SK-N-SH (cell line): Measurements from ENCODE around the gene RAB12. TPM values are rescaled to one million over a fixed set of nuclear protein-coding genes. Genes with fewer than 3 reads are reported as not detected.

Experiments used
- CTCF ChIA-PET: fragments of 300-600, 350-600 bp; formaldehyde crosslinking; extraction: SDS; loops from one replicate; lab custom pipeline; 2021; lab: Yijun Ruan, JAX
- POLR2A ChIA-PET: fragments of 350-600 bp; sonication (Branson Sonifier 250); formaldehyde crosslinking; extraction: SDS; loops from one replicate; lab custom pipeline; 2020; ENCODE audit warnings: antibody characterized with exemption, inconsistent platforms; lab: Yijun Ruan, JAX
- DNase-seq: peaks from one replicate; pipeline ENCODE4 v3.0.0; 2012
- H2AFZ ChIP-seq: fragments of 200-600 bp; sonication (generic); 2 replicates; pipeline ENCODE4 v1.8.1; 2016; ENCODE audit warnings: antibody characterized with exemption, mild to moderate bottlenecking, low read depth
- H3F3A ChIP-seq: fragments of 200-600 bp; sonication (generic); replicated peaks from 2 replicates; pipeline ENCODE3; 2016; ENCODE audit warnings: antibody characterized with exemption, mild to moderate bottlenecking; ENCODE audit not compliant: insufficient read depth
- H3K27ac ChIP-seq, 2 experiments: fragments of 200-500 bp in 1 of 2; fragments of 200-600 bp in 1 of 2; sonication (Bioruptor generic) in 1 of 2; sonication (generic), shearing (Covaris generic) in 1 of 2; 2 replicates each; pipeline versions ENCODE4 v1.5.1 to v1.6.1; 2014 to 2016; ENCODE audit warnings: low read depth in 2 of 2, inconsistent platforms in 1 of 2, low read length in 1 of 2, mild to moderate bottlenecking in 1 of 2, mixed read lengths in 1 of 2
- H3K27me3 ChIP-seq: fragments of 200-600 bp; sonication (generic), shearing (Covaris generic); 2 replicates; pipeline ENCODE4 v1.6.1; 2016; ENCODE audit warnings: mixed run types; ENCODE audit not compliant: insufficient read depth
- H3K36me3 ChIP-seq, 2 experiments: fragments of 200-500 bp in 1 of 2; fragments of 200-600 bp in 1 of 2; sonication (Bioruptor generic) in 1 of 2; sonication (generic) in 1 of 2; replicated peaks in 1 of 2; 2 replicates each; pipeline versions ENCODE3 to v1.5.1; 2014 to 2016; ENCODE audit warnings: low read length in 1 of 2, mild to moderate bottlenecking in 1 of 2; ENCODE audit not compliant: insufficient read depth in 2 of 2, control insufficient read depth in 1 of 2
- H3K4me1 ChIP-seq, 2 experiments: fragments of 200-500 bp in 1 of 2; fragments of 200-600 bp in 1 of 2; sonication (Bioruptor generic) in 1 of 2; sonication (generic), shearing (Covaris generic) in 1 of 2; 2 replicates each; pipeline versions ENCODE4 v1.5.1 to v1.6.1; 2014 to 2016; ENCODE audit warnings: low read depth in 1 of 2, low read length in 1 of 2, mixed run types in 1 of 2; ENCODE audit not compliant: insufficient read depth in 2 of 2, control insufficient read depth in 1 of 2
- H3K4me2 ChIP-seq: fragments of 200-600 bp; sonication (generic), shearing (Covaris generic); 2 replicates; pipeline ENCODE4 v1.6.1; 2017; ENCODE audit warnings: mixed run types
- H3K4me3 ChIP-seq, 2 experiments: fragments of 200-500 bp in 1 of 2; fragments of 200-600 bp in 1 of 2; sonication (Bioruptor generic) in 1 of 2; sonication (generic), shearing (Covaris generic) in 1 of 2; 2 replicates each; pipeline versions ENCODE4 v1.5.1 to v1.8.1; 2014 to 2016; ENCODE audit warnings: low read depth in 2 of 2, inconsistent platforms in 1 of 2, low read length in 1 of 2, mild to moderate bottlenecking in 1 of 2, mixed read lengths in 1 of 2, moderate library complexity in 1 of 2
- H3K79me2 ChIP-seq: fragments of 200-600 bp; sonication (generic); 2 replicates; pipeline ENCODE4 v1.8.1; 2017; ENCODE audit warnings: mild to moderate bottlenecking; ENCODE audit not compliant: insufficient read depth
- H3K9ac ChIP-seq: fragments of 200-600 bp; sonication (generic); 2 replicates; pipeline ENCODE4 v1.6.1; 2017; ENCODE audit warnings: mixed run types
- H3K9me2 ChIP-seq: fragments of 200-600 bp; sonication (generic); 2 replicates; pipeline ENCODE4 v1.6.1; 2017; ENCODE audit warnings: mixed run types
- H3K9me3 ChIP-seq: fragments of 200-600 bp; sonication (generic); 2 replicates; pipeline ENCODE4 v1.6.1; 2017; ENCODE audit warnings: mixed run types, mild to moderate bottlenecking, moderate library complexity
- H4K20me1 ChIP-seq: fragments of 200-600 bp; sonication (generic); 2 replicates; pipeline ENCODE4 v1.6.1; 2017; ENCODE audit warnings: mild to moderate bottlenecking, mixed run types; ENCODE audit not compliant: insufficient read depth
- CHD2 ChIP-seq: fragments of 150-350 bp; IDR thresholded peaks from 2 replicates; pipeline ENCODE4 v1.6.1; 2018; ENCODE audit warnings: low read length; ENCODE audit not compliant: partially characterized antibody
- ELF1 ChIP-seq: IDR thresholded peaks from 2 replicates; pipeline ENCODE4 v1.4.0; 2012
- EZH2phosphoT487 ChIP-seq: fragments of 200-600 bp; sonication (generic); IDR thresholded peaks from 2 replicates; pipeline ENCODE4 v1.6.1; 2017; ENCODE audit warnings: low read depth, mixed run types, mild to moderate bottlenecking, antibody characterized with exemption, moderate library complexity, borderline replicate concordance
- FOSL2 ChIP-seq: IDR thresholded peaks from 2 replicates; pipeline ENCODE4 v1.4.0; 2012; ENCODE audit warnings: low read depth, mild to moderate bottlenecking, moderate library complexity, borderline replicate concordance
- FOXJ3 ChIP-seq: sonication (generic); formaldehyde crosslinking; IDR thresholded peaks from 2 replicates; pipeline ENCODE4 v1.5.1; 2020; ENCODE audit warnings: mild to moderate bottlenecking, missing genetic modification reagents
- FOXM1 ChIP-seq: IDR thresholded peaks from 2 replicates; pipeline ENCODE4 v1.4.0; 2012; ENCODE audit warnings: low read depth, mild to moderate bottlenecking
- GABPA ChIP-seq: IDR thresholded peaks from 2 replicates; pipeline ENCODE4 v1.4.0; 2012; ENCODE audit warnings: low read depth, mild to moderate bottlenecking
- GATA2 ChIP-seq: sonication (generic); formaldehyde crosslinking; IDR thresholded peaks from 2 replicates; pipeline ENCODE4 v1.5.0; 2020; ENCODE audit warnings: mild to moderate bottlenecking, missing genetic modification reagents
- JUND ChIP-seq: IDR thresholded peaks from 2 replicates; pipeline ENCODE4 v1.4.0; 2012
- MEF2A ChIP-seq: IDR thresholded peaks from 2 replicates; pipeline ENCODE4 v1.4.0; 2012; ENCODE audit warnings: low read depth, borderline replicate concordance
- NFIC ChIP-seq: IDR thresholded peaks from 2 replicates; pipeline ENCODE4 v1.4.0; 2012; ENCODE audit warnings: borderline replicate concordance
- NRF1 ChIP-seq: IDR thresholded peaks from 2 replicates; pipeline ENCODE4 v1.6.1; 2012; ENCODE audit warnings: low read depth, mild to moderate bottlenecking, low read length
- POLR2AphosphoS5 ChIP-seq: IDR thresholded peaks from 2 replicates; pipeline ENCODE4 v1.6.1; 2012; ENCODE audit warnings: low read depth, low read length
- RAD21 ChIP-seq: IDR thresholded peaks from 2 replicates; pipeline ENCODE4 v1.6.1; 2012; ENCODE audit warnings: mild to moderate bottlenecking, low read length
- RCOR1 ChIP-seq: fragments of 150-350 bp; IDR thresholded peaks from 2 replicates; pipeline ENCODE4 v1.6.1; 2017; ENCODE audit warnings: antibody characterized with exemption, low read length
- RXRA ChIP-seq: IDR thresholded peaks from 2 replicates; pipeline ENCODE4 v1.4.0; 2012; ENCODE audit warnings: low read depth, mild to moderate bottlenecking, borderline replicate concordance
- SIN3A ChIP-seq: IDR thresholded peaks from 2 replicates; pipeline ENCODE4 v1.6.1; 2012; ENCODE audit warnings: low read depth, mild to moderate bottlenecking, low read length, moderate library complexity, borderline replicate concordance
- SMC3 ChIP-seq: IDR thresholded peaks from 2 replicates; pipeline ENCODE4 v1.6.1; 2012; ENCODE audit warnings: low read depth, low read length, improper control_type of control experiment
- TAF1 ChIP-seq: IDR thresholded peaks from 2 replicates; pipeline ENCODE4 v1.6.1; 2012; ENCODE audit warnings: low read depth, mild to moderate bottlenecking, low read length, moderate library complexity, borderline replicate concordance
- TCF12 ChIP-seq: IDR thresholded peaks from 2 replicates; pipeline ENCODE4 v1.4.0; 2012
- WGBS: methylation state at CpG from one replicate; pipeline ENCODE4 v1.1.6; 2017; ENCODE audit warnings: low lambda C conversion rate; 5-methylcytosine and 5-hydroxymethylcytosine counted together
- polyA plus RNA-seq, 3 experiments: library from polyadenylated mRNA; depleted of rRNA; stranded (reverse); fragments of >200 nt; gene quantifications; 2 replicates each; pipeline ENCODE4 v1.2.3, GENCODE V29; 2012
- TF ChIP-seq, protein P1 (sequence below): IDR thresholded peaks from 2 replicates; pipeline ENCODE4 v1.4.0; 2012; ENCODE audit warnings: low read depth, borderline replicate concordance
- TF ChIP-seq, protein P2 (sequence below): fragments of 150-350 bp; IDR thresholded peaks from 2 replicates; pipeline ENCODE4 v1.6.1; 2016; ENCODE audit warnings: mild to moderate bottlenecking, low read depth, low read length
- TF ChIP-seq, protein P3 (sequence below): fragments of 200-600 bp; sonication (generic); IDR thresholded peaks from 2 replicates; pipeline ENCODE4 v1.6.1; 2017; ENCODE audit warnings: antibody characterized with exemption, mild to moderate bottlenecking, moderate library complexity
- TF ChIP-seq, protein P4 (sequence below): IDR thresholded peaks from 2 replicates; pipeline ENCODE4 v1.4.0; 2012; ENCODE audit warnings: low read depth, borderline replicate concordance
- TF ChIP-seq, protein P5 (sequence below): IDR thresholded peaks from 2 replicates; pipeline ENCODE4; 2012

RAB12 gene
- polyA plus RNA-seq, 1 of the 3 experiments (the other 2 are of a cell fraction), result 11.0 TPM

DNA sequence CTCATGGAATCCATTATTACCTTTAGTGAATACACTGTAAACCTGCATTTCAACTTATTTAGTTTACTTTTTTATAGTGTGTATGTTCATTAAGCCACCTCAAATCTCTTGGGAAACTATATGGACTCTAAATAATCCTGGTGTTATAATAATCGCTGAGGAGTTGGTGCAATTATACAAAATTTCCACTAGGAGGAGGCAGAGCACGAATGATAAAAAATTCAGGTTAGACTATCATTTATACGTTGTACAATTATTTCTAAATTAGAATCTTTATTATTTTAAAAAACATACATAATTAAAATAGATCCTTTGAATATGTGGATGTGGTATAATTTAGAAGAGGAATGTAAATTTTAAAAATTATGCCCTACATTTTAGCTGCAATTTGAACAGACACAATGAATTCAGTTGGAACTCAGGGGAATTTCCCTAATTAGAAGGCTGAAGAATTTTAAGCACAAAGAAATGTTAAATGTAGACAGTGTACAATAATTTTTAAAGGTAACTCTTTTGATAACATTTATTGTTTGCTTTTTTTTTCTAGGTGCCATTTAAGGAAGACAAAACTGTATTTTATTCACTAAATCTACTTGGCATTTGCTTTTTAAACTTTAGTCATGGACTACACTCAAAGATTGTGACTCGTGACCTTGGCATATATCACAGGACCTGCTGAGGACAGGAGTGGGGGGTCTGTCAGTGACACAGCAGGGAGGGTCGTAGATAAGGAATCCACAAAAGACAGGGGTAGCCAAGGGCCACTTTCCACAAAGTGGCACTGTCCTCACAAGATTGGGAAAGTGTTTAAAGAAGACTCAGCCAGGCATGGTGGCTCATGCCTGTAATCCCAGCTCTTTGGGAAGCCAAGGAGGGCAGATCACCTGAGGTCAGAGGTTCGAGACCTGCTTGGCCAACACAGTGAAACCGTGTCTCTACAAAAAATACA lies 45.5 kb downstream of the RAB12 start:
- no peak overlapping the region for H3K4me2 ChIP-seq
- 40% methylated on average over 7 of the region's 7 CpGs for WGBS
- peak; percentile 51 for DNase-seq
- POLR2A ChIA-PET, result no interaction called here
- H3K27ac ChIP-seq, result no peak overlapping the region
- H3F3A ChIP-seq, result no peaks in the 10 kb centered on the region
- no peaks in the 10 kb centered on the region for H3K27me3 ChIP-seq
- peak overlapping the region; percentile 18; the same call in 1 of the 2 replicates for H2AFZ ChIP-seq
- H3K79me2 ChIP-seq, result no peaks in the 10 kb centered on the region
- H3K9me2 ChIP-seq, result no peaks in the 10 kb centered on the region
- H3K9me3 ChIP-seq, result no peaks in the 10 kb centered on the region
- TF ChIP-seq NFIC, result no peak
- TF ChIP-seq RCOR1, result no peak
- TF ChIP-seq FOSL2, result no peak
- TF ChIP-seq EZH2phosphoT487, result no peak
- TF ChIP-seq TAF1, result no peak
- TF ChIP-seq, protein P1, sequence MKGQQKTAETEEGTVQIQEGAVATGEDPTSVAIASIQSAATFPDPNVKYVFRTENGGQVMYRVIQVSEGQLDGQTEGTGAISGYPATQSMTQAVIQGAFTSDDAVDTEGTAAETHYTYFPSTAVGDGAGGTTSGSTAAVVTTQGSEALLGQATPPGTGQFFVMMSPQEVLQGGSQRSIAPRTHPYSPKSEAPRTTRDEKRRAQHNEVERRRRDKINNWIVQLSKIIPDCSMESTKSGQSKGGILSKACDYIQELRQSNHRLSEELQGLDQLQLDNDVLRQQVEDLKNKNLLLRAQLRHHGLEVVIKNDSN, result no peak
- no peak for TF ChIP-seq GATA2 (CRISPR knock-in tag)
- TF ChIP-seq, protein P2, sequence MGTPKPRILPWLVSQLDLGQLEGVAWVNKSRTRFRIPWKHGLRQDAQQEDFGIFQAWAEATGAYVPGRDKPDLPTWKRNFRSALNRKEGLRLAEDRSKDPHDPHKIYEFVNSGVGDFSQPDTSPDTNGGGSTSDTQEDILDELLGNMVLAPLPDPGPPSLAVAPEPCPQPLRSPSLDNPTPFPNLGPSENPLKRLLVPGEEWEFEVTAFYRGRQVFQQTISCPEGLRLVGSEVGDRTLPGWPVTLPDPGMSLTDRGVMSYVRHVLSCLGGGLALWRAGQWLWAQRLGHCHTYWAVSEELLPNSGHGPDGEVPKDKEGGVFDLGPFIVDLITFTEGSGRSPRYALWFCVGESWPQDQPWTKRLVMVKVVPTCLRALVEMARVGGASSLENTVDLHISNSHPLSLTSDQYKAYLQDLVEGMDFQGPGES, result no peak
- no peak for TF ChIP-seq FOXM1
- TF ChIP-seq NRF1, result no peak
- no peak for TF ChIP-seq MEF2A
- no peak for TF ChIP-seq ELF1
- TF ChIP-seq, protein P3, sequence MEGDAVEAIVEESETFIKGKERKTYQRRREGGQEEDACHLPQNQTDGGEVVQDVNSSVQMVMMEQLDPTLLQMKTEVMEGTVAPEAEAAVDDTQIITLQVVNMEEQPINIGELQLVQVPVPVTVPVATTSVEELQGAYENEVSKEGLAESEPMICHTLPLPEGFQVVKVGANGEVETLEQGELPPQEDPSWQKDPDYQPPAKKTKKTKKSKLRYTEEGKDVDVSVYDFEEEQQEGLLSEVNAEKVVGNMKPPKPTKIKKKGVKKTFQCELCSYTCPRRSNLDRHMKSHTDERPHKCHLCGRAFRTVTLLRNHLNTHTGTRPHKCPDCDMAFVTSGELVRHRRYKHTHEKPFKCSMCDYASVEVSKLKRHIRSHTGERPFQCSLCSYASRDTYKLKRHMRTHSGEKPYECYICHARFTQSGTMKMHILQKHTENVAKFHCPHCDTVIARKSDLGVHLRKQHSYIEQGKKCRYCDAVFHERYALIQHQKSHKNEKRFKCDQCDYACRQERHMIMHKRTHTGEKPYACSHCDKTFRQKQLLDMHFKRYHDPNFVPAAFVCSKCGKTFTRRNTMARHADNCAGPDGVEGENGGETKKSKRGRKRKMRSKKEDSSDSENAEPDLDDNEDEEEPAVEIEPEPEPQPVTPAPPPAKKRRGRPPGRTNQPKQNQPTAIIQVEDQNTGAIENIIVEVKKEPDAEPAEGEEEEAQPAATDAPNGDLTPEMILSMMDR, result peak; percentile 78
- TF ChIP-seq SIN3A, result no peak
- TF ChIP-seq, protein P4, sequence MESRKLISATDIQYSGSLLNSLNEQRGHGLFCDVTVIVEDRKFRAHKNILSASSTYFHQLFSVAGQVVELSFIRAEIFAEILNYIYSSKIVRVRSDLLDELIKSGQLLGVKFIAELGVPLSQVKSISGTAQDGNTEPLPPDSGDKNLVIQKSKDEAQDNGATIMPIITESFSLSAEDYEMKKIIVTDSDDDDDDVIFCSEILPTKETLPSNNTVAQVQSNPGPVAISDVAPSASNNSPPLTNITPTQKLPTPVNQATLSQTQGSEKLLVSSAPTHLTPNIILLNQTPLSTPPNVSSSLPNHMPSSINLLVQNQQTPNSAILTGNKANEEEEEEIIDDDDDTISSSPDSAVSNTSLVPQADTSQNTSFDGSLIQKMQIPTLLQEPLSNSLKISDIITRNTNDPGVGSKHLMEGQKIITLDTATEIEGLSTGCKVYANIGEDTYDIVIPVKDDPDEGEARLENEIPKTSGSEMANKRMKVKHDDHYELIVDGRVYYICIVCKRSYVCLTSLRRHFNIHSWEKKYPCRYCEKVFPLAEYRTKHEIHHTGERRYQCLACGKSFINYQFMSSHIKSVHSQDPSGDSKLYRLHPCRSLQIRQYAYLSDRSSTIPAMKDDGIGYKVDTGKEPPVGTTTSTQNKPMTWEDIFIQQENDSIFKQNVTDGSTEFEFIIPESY, result no peak
- TF ChIP-seq CHD2, result no peak
- TF ChIP-seq SMC3, result peak; percentile 66
- TF ChIP-seq JUND, result no peak
- peak; percentile 86 for TF ChIP-seq RAD21
- no peak for TF ChIP-seq TCF12
- no peak for TF ChIP-seq FOXJ3
- TF ChIP-seq POLR2AphosphoS5, result no peak
- no peak for TF ChIP-seq GABPA
- TF ChIP-seq, protein P5, sequence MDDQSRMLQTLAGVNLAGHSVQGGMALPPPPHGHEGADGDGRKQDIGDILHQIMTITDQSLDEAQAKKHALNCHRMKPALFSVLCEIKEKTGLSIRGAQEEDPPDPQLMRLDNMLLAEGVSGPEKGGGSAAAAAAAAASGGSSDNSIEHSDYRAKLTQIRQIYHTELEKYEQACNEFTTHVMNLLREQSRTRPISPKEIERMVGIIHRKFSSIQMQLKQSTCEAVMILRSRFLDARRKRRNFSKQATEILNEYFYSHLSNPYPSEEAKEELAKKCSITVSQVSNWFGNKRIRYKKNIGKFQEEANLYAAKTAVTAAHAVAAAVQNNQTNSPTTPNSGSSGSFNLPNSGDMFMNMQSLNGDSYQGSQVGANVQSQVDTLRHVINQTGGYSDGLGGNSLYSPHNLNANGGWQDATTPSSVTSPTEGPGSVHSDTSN, result no peak
- TF ChIP-seq RXRA, result no peak
- no peaks in the 10 kb centered on the region for H4K20me1 ChIP-seq
- no peak overlapping the region for H3K9ac ChIP-seq
- H3K4me1 ChIP-seq, result peaks cover 0 to 14% of the 10 kb centered on the region in 2 experiments; a peak in 1 of 4 replicates
- no peaks in the 10 kb centered on the region for H3K36me3 ChIP-seq
- no peak overlapping the region; a peak in 1 of 4 replicates for H3K4me3 ChIP-seq
- CTCF ChIA-PET, result interaction anchor here (0.6 to 11.7 kb wide), 43 partner anchors 8 to 496 kb away, joined by 3 to 266 read pairs (median 4); partner anchors contain the start of genes NDUFV2 and RAB12
